GM18519 (cell line): ENCODE measurements around the gene AVL9.
"Not testable (repeated sequence)": the region's sequence is repeated elsewhere in the genome, so short reads cannot be mapped to it uniquely, and the experiment has no call there.

Source experiments
- ATAC-seq: cut with Tn5 transposase; IDR thresholded peaks from one replicate; pipeline ENCODE4 v1.9.1; 2021; ENCODE audit warnings: mild to moderate bottlenecking, moderate library complexity; ENCODE audit not compliant: unreplicated experiment, low FRiP score

Gene AVL9

DNA sequence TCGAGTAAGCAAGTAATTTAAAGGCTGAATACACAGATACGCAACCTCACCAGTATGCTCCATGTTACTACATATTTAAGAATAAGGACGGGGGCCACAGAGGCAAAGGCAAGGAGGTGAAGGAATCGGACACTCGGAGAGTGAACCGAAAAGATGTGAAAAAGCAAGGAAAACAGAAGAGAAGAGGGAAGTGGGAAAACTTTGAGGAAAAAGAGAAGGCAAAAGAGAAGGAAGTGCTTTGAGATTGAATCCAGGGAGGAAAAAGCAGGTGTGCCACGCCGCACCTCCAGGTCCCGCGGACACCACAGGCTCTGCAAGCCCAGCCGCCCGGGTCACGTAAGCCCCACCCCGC is 367 bp upstream of the AVL9 start:
- peak; percentile 1 for ATAC-seq

DNA sequence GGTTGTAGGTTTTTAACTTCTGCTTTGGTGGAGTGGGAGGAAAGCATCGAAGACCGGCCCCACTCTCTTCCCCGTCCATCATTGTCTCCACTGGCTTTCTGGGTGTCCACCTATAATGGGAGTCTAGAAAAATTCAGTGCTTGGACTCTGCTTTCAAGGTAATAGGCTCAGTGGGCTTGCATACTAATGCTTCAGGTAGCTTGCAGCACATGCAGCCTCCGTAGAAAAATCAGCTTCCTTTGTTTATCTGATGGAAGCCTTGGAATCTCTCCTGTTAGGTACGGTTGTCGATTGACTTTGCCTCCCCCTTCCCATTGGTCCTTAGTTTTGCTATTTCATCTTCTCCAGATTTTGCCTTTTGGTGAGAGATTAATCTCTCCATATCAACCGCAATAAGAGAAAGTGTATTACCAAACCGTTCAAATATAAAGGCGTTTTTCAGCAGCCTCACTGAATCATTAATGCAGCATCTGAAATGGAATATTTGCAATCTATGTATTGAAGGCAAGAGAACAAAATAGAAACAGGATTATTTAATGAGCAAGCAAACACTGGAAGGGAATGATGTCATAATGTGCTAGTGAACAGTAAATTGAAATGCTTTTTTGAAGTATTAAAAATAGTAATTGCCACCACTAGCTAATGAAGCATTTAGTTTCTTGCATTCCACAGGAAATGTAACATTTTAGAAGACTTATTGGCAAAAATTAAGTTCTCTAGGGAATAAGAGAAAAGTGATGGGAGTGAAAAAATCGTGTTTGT is 944 bp downstream of the AVL9 start:
- no peak for ATAC-seq

GRCh38 chr7:32499755-32500154 is 4.5 kb downstream of the AVL9 start:
- not testable (repeated sequence) for ATAC-seq

GRCh38 chr7:32500216-32500615 is 4.9 kb downstream of the AVL9 start:
- ATAC-seq = not testable (repeated sequence)

DNA sequence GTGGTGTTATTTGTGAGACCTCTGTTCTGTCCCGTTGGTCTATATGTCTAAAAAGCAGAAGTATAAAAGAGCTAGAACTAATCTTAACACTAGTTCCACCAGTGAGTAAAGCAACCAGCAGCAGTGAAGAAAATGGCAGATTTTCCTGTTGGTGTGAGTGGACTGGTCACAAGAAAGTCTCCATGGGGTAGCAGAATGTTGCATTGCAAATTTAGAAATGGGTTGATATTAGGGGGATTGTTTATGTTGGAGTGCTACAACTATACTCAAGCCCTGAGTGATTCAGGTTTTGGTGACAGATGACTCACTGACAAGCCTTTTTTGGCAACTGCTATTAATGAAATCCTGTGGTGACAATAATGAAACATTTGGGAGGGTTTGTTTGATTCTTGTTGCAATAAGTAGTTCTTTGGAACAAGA is 5.6 kb downstream of the AVL9 start:
- ATAC-seq = peak; percentile 49

GRCh38 chr7:32501522-32501921 is 6.2 kb downstream of the AVL9 start:
- no peak for ATAC-seq

GRCh38 chr7:32502728-32503127 is 7.4 kb downstream of the AVL9 start:
- no peak for ATAC-seq

DNA sequence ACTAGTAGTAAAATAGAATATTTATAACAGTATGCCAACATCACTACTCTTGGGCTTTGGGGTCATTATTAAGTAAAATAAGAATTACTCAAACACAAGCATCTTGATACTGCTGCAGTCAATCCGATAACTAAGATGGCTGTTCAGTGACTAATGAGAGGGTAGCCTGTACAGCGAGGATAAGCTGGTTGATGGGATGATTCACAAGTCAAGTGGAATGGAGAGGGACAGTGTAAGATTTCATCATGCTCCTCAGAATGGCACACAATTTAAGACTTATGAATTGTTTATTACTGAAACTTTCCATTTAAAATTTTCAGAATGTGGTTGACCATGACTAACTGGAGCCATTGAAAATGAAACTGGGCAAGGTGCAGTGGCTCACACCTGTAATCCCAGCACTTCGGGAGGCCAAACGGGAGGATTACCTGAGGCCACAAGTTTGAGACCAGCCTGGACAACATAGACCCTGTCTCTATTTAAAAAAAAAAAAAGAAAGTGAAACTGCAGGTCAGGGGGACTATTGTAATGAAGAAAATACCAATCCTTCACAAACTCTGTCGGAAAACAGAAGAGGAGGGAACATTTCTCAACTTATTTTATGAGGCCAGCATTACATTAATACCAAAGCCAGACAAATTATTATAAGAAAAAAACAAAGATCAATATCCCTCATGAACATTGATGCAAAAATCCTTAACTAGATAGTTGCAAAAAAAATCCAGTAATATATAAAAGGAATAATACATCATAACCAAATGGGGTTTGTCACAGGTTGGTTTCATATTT is 11.2 kb downstream of the AVL9 start:
- ATAC-seq = no peak

DNA sequence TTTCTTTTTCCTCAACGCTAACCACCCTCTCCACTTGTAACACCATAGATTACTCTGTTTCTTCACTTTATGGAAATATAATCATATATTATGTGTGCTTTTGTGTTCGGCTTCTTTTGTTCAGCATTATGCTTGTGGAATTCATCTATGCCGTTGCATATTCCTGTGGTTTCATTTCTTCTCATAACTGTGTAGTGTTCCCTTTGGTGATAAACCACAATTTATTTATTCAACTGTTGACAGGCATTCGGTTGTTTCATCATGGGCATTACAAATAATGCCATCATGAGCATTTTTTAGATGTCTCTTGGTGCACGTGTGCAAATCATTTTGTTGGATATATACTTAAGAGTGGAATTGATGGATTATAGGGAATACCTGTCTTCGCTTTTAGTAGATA is 12.1 kb downstream of the AVL9 start:
- ATAC-seq = no peak

DNA sequence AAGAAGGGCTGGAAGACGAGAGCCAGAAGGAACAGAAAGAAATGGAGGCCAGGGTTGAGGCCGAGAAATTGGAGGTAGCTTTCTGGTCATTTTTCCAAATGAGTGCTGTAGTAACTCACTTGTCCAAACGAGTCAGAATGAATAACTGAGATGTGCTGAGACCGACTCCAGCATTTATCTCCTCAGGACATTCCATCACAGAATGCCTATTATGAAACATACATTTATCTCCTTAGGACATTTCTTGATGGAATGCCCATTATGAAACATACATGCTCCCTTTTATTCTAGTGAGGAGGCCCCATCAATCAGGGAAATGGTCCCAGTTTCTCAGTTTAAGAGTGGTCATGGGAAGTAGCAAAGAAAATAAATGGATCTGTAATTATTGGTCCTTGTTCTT is 16.5 kb downstream of the AVL9 start:
- no peak for ATAC-seq

DNA sequence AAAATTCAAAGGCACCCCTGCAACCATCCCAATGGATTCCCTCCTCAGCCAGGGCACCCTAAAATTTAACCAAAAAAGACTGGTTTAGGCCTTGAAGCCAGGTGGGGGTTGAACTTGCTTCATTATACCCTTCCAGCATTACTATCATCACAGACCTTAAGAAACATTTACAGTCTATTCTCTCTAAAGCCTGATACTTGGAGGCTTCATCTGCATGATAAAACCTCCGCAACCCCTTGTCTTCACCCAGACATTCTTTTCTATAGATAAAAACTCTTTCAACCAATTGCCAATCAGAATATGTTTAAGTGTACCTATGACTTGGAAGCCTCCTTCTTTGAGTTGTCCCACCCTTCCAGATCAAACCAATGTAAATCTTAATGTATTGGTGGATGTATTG is 17.9 kb downstream of the AVL9 start:
- ATAC-seq = no peak

- ATAC-seq = peak; percentile 86
Measured at GRCh38 chr7:32515890-32516550, 20.7 kb downstream of the AVL9 start.

DNA sequence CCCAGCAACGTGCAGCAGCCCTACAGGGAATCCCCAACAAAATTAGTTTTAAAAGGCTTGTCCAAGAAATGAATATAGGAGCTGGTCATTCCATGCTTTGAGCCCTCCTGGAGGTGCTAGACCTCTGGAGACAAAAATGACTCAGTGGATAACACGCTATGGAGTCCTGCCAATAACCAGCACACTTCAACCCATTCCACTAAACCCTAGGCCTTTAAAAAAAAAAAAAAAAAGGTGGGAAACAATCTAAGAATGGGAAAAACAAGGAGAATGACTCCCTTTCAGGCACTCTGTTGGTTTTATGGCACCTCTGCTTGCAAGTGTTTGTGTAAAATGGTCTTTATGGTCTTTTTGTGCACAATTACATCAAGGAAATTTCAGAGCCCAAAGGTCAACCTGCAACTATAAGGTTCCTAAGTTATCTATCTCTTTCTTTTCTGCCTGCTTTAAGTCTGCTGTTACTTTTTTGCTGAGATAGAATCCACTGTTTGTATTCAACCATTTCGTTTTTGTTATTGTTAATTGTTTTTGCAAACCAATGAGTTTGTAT is 21.3 kb downstream of the AVL9 start:
- ATAC-seq = no peak

DNA sequence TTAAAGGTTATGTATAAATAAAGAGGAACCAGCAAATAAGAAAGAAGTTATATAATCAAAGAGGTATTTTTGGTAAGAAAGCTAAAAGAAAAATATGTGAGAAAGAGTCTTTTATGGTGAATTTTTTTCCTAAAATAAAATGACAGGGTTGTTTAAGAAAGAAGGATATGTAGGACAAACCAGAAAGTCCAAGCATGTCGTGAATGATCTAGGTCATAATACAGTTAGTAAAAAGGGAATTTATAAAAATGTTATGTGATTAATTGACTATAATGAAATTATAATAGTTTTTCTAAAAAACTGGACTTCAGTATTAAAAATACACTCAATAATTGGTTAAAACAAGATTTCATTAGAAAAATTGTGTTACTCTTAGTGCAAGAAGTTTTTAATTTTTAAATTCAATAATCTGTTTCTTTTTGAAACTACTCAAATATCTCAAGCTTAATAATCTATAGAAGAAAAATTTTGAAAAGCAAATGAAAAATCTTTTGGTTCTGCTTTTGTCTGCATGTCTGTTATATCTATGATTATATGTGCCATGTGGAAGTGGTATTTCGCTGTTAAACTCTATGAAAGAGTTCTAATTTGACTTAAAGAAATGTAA is 23.3 kb downstream of the AVL9 start:
- no peak for ATAC-seq

- ATAC-seq = no peak
Measured at GRCh38 chr7:32519763-32520162, 24.5 kb downstream of the AVL9 start.

GRCh38 chr7:32522746-32523530 is 27.6 kb downstream of the AVL9 start:
- ATAC-seq = no peak

DNA sequence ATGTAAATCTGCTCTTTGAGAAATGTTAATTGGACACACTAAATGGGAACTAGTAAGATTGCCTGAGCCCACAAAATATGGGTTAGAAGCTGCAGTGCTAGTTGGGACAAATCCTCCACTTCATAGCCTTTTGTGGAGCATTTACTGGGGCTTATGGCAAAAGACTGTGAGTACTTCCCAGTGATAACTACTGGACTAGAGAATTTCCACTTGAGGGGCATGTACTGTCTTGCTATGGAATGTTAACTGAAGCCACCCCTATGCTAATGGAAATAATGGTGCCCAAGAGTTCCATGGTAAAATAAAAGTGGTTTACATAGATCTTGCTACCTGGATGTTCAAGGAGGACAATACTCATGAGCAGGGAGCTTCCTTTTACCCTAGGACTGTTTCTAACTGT is 29.3 kb downstream of the AVL9 start:
- no peak for ATAC-seq

DNA sequence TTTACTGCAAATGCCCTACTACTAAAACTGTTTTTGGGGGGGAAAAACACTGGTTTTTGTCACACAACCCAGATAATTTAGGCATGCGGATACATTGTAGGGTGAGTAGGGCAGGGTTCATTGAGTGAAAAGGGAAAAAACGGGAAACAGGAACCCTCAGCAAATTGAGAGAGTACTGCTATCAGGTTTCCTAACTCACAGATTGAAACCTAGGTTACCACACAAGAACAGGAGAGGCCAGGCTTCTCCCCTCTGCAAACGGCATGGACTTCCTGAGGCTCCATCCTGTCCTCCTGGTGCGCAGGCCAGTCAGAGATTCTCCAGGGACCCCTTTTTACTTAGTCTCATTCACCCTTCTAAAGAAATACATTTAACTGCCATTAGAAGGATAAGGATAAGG is 30.6 kb downstream of the AVL9 start:
- no peak for ATAC-seq

- ATAC-seq = no peak
Measured at GRCh38 chr7:32531402-32531801, 36.1 kb downstream of the AVL9 start.

- no peak for ATAC-seq
Measured at GRCh38 chr7:32532086-32532485, 36.8 kb downstream of the AVL9 start.
